Loucy (cell line): Measurements from ENCODE around the gene SERPINA5.
"Not testable (repeated sequence)": the region's sequence is repeated elsewhere in the genome, so short reads cannot be mapped to it uniquely, and the experiment has no call there.

Experiments used
- CTCF ChIP-seq: fragments of 200-600 bp; sonication (generic); conservative IDR thresholded peaks from 2 replicates; pipeline ENCODE4 v1.5.1; 2014; ENCODE audit warnings: mild to moderate bottlenecking, antibody characterized with exemption, low read length
- EZH2phosphoT487 ChIP-seq: fragments of 200-600 bp; IDR thresholded peaks from 2 replicates; pipeline ENCODE4 v1.6.1; 2018; ENCODE audit warnings: antibody characterized with exemption, mild to moderate bottlenecking, moderate library complexity, borderline replicate concordance

DNA sequence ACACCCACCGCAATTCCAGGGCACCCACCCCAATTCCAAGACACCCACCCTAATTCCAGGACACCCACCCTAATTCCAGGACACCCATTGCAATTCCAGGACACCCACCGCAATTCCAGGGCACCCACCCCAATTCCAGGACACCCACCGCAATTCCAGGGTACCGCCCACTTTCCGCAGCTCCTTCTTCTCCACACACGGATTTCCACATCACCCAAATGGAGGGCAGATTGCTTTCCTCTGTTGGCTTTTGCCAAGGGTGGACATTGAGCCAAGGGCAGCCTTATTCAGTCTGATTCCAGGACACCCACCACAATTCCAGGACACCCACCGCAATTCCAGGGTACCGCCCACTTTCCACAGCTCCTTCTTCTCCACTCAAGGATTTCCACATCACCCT is 56.6 kb downstream of the SERPINA5 start:
- TF ChIP-seq CTCF, EZH2phosphoT487: not testable (repeated sequence)
